A673 (cell line): Measurements from ENCODE around the gene SLC19A1. TPM values are rescaled to one million over a fixed set of nuclear protein-coding genes. Genes with fewer than 3 reads are reported as not detected.

ENCODE experiments used
- BruUV-seq: library from RNA; stranded (reverse); fragments of 400-500 nt; replicated peaks from 2 replicates; lab custom pipeline; 2021; lab: Mats Ljungman, UMichigan
- CTCF ChIA-PET: fragments of 300-600 bp; sonication (Branson Sonifier 250); formaldehyde crosslinking; loops from one replicate; lab custom pipeline; 2022; ENCODE audit warnings: antibody characterized with exemption; lab: Charles Lee
- POLR2A ChIA-PET: fragments of 300-600 bp; sonication (Branson Sonifier 250); formaldehyde crosslinking; loops from one replicate; lab custom pipeline; 2022; ENCODE audit warnings: antibody characterized with exemption; ENCODE audit not compliant: low non-redundant PET; lab: Charles Lee
- DNase-seq: peaks from one replicate; pipeline ENCODE4 v3.0.0-alpha.2; 2015; ENCODE audit warnings: low spot score
- H3K27ac ChIP-seq: fragments of 200-600 bp; sonication (generic); 2 replicates; pipeline ENCODE4 v1.5.1; 2016; ENCODE audit warnings: mixed run types, low read depth, mild to moderate bottlenecking, mixed read lengths, antibody characterized with exemption, low read length; ENCODE audit not compliant: poor library complexity, severe bottlenecking
- H3K27me3 ChIP-seq: fragments of 200-600 bp; sonication (generic); replicated peaks from 2 replicates; pipeline ENCODE4 v1.6.1; 2017; ENCODE audit warnings: mixed run types, low read depth, mild to moderate bottlenecking, mixed read lengths, antibody characterized with exemption, low read length; ENCODE audit not compliant: insufficient read depth, poor library complexity
- H3K36me3 ChIP-seq: fragments of 200-600 bp; sonication (generic); 2 replicates; pipeline ENCODE4 v1.6.1; 2016; ENCODE audit warnings: mixed run types, mild to moderate bottlenecking, mixed read lengths, antibody characterized with exemption, low read length; ENCODE audit not compliant: insufficient read depth, poor library complexity, severe bottlenecking
- H3K4me1 ChIP-seq: fragments of 200-600 bp; sonication (generic); 2 replicates; pipeline ENCODE4 v1.6.1; 2017; ENCODE audit warnings: mixed run types, mild to moderate bottlenecking, mixed read lengths, antibody characterized with exemption, low read length; ENCODE audit not compliant: insufficient read depth, poor library complexity, severe bottlenecking
- H3K4me3 ChIP-seq: fragments of 200-600 bp; sonication (generic); 2 replicates; pipeline ENCODE4 v1.5.1; 2016; ENCODE audit warnings: low read depth, mixed run types, mild to moderate bottlenecking, mixed read lengths, low read length; ENCODE audit not compliant: poor library complexity, severe bottlenecking
- H3K9me3 ChIP-seq: fragments of 200-600 bp; sonication (generic); 2 replicates; pipeline ENCODE4 v1.6.1; 2016; ENCODE audit warnings: mixed run types, low read depth, mild to moderate bottlenecking, mixed read lengths, antibody characterized with exemption, low read length; ENCODE audit not compliant: poor library complexity, severe bottlenecking
- CTCF ChIP-seq: fragments of 300-800, 200-600 bp; sonication (generic); conservative IDR thresholded peaks from 2 replicates; pipeline ENCODE4 v1.5.1; 2017; ENCODE audit warnings: low read depth, mild to moderate bottlenecking, antibody characterized with exemption, low read length, moderate library complexity, mixed read lengths
- EZH2 ChIP-seq: fragments of 200-600 bp; sonication (generic); IDR thresholded peaks from 2 replicates; pipeline ENCODE4 v1.6.1; 2017; ENCODE audit warnings: borderline replicate concordance, low read depth, mild to moderate bottlenecking, mixed read lengths, antibody characterized with exemption, low read length; ENCODE audit not compliant: poor library complexity, severe bottlenecking
- intact Hi-C: fragments of 100-400 bp; cut with micrococcal nuclease; formaldehyde crosslinking; loops from one replicate; pipeline ENCODE4 v1.10.0; 2022; ENCODE audit not compliant: unreplicated experiment
- total RNA-seq: library from RNA; stranded (reverse); gene quantifications from 2 replicates; pipeline ENCODE4 v1.2.3, GENCODE V29; 2021

Gene SLC19A1
- total RNA-seq, 1 experiment from 2014 or later = 72.1 TPM

DNA sequence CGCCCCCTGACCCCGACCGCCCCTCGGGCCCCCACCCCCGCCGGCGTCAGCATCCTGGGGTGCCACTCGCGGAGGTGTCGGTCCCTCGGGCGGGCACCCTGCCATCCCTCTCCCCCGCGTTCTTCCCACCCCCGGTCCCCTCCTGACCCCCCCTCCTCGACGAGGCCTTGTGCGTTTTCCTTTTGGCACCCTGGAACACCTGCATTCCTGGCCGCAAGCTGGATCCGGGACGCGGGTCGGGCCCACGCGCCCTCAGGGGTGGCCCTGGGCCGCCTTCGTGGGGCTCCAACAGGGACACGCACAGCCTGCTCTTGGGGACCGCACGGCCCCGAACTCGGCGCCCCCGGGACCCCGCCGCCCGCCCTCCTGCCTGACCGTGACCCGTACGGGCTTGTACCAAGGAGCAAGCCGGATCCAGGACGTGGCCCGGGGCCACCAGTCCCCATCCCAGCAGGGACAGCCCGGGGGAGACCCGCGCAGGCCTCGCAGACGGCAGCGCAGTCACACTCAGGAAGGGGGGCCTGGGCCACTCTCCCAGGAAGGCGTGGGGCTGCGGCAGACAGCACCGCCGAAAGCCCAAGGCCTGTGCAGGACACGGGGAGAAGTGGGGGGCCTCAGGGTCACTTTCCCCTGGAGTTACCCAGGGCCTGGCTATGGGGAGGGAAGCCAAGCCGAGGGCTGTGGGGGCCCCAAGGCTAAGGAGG lies 579 bp upstream of the SLC19A1 start:
- H3K36me3 ChIP-seq = no peaks in the 10 kb centered on the region
- no TSS peak for BruUV-seq
- intact Hi-C loops = loop anchor here (10.0 kb wide), 1 partner anchor 342 kb away; no protein-coding TSS in a partner anchor
- no peak for DNase-seq
- H3K4me1 ChIP-seq = peaks cover 25% of the 10 kb centered on the region
- ChIA-PET CTCF (no interaction called here), POLR2A (no interaction called here)
- no peaks in the 10 kb centered on the region for H3K9me3 ChIP-seq
- H3K4me3 ChIP-seq = peak overlapping the region; percentile 79
- H3K27me3 ChIP-seq = no peaks in the 10 kb centered on the region
- peak overlapping the region; percentile 87 for H3K27ac ChIP-seq
- TF ChIP-seq CTCF (no peak), EZH2 (no peak)

GRCh38 chr21:45541221-45542039 lies 810 bp downstream of the SLC19A1 start:
- TF ChIP-seq EZH2 = no peak
- TF ChIP-seq CTCF = no peak
- H3K27ac ChIP-seq = peak overlapping the region; percentile 87
- H3K27me3 ChIP-seq = no peaks in the 10 kb centered on the region
- H3K36me3 ChIP-seq = peaks cover 6% of the 10 kb centered on the region
- intact Hi-C loops = loop anchor here (10.0 kb wide), 1 partner anchor 343 kb away; no protein-coding TSS in a partner anchor
- peaks cover 25% of the 10 kb centered on the region for H3K4me1 ChIP-seq
- H3K4me3 ChIP-seq = peak overlapping the region; percentile 79
- H3K9me3 ChIP-seq = no peaks in the 10 kb centered on the region
- POLR2A ChIA-PET = no interaction called here
- BruUV-seq = TSS peak; percentile 53
- peak; percentile 83 for DNase-seq
- CTCF ChIA-PET = no interaction called here

DNA sequence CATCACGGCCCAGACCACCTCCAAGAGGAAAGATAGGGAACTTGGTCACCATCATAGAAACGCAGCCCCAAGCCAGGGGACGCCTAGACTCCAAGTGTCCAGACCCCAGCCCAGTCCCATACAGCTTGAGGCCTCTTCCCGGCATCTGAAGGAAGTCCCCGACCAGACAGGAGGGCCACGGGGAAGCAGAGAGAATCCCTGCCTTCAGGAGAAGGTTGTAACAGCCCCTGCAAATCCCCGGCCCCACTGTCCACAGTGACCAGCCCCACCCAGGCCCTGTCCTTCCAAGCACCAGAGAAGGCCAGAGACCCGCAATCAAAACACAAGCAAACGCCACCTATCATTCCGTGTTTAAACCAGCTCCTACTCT lies 1.7 kb downstream of the SLC19A1 start:
- POLR2A ChIA-PET = no interaction called here
- intact Hi-C loops = loop anchor here (10.0 kb wide), 1 partner anchor 344 kb away; no protein-coding TSS in a partner anchor
- BruUV-seq = no TSS peak

More for the DNA sequence above, 1.7 kb downstream of the SLC19A1 start:
- Histone ChIP-seq H3K4me1 (peaks cover 25% of the 10 kb centered on the region), H3K9me3 (no peaks in the 10 kb centered on the region), H3K27ac (peak overlapping the region; percentile 28), H3K36me3 (peaks cover 6% of the 10 kb centered on the region), H3K27me3 (no peaks in the 10 kb centered on the region), H3K4me3 (peak overlapping the region; percentile 79)
- TF ChIP-seq CTCF = no peak
- TF ChIP-seq EZH2 = no peak
- CTCF ChIA-PET = no interaction called here
- DNase-seq = no peak
